Motor neuron (in vitro differentiated cells): ENCODE results near the gene UGT1A7. TPM values are rescaled to one million over a fixed set of nuclear protein-coding genes. Genes with fewer than 3 reads are reported as not detected.

Experiments
- total RNA-seq, 8 experiments: library from RNA; unstranded; fragments of 300-600 nt; gene quantifications; 2 replicates each; pipeline versions ENCODE4 v1.2.3 to v1.2.4, GENCODE V29; 2022

UGT1A7 gene
- total RNA-seq, 8 experiments from 2014 or later = 0.09 to 41.0 (median 0.82) TPM; not detected in 2

Other genes starting within 250 kb of the UGT1A7 start
- gene USP40, start 115.1 kb upstream of the UGT1A7 start, total RNA-seq = 10 to 100 TPM; 13.4 to 79.9 (median 27.8) TPM
- gene UGT1A8, start 64.3 kb upstream of the UGT1A7 start, total RNA-seq = 1 to 10 TPM in 1 of 8 experiments, under 1 TPM in 2, not detected in 5; 0.09 to 1.4 (median 0.27) TPM
- gene UGT1A10, start 45.5 kb upstream of the UGT1A7 start, total RNA-seq = 10 to 100 TPM in 1 of 8 experiments, under 1 TPM in 4, not detected in 3; 0.14 to 11.1 (median 0.40) TPM
- 1 to 10 TPM in 1 of 8 experiments, under 1 TPM in 3, not detected in 4; 0.19 to 2.3 (median 0.45) TPM for gene UGT1A9, start 10.0 kb upstream of the UGT1A7 start, total RNA-seq
- gene UGT1A6, start 11.0 kb downstream of the UGT1A7 start, total RNA-seq = 1 to 10 TPM in 4 of 8 experiments, under 1 TPM in 1, not detected in 3; 0.21 to 6.9 (median 1.2) TPM
- 1 to 10 TPM in 1 of 8 experiments, under 1 TPM in 2, not detected in 5; 0.09 to 1.4 (median 0.47) TPM for gene UGT1A5, start 31.0 kb downstream of the UGT1A7 start, total RNA-seq
- gene UGT1A4, start 36.8 kb downstream of the UGT1A7 start, total RNA-seq = 1 to 10 TPM in 1 of 8 experiments, under 1 TPM in 3, not detected in 4; 0.08 to 2.3 (median 0.24) TPM
- under 1 TPM in 3 of 8 experiments, not detected in 5; 0.24 to 0.76 (median 0.31) TPM for gene UGT1A3, start 47.1 kb downstream of the UGT1A7 start, total RNA-seq
- 1 to 10 TPM in 1 of 8 experiments, under 1 TPM in 4, not detected in 3; 0.09 to 1.6 (median 0.19) TPM for gene UGT1A1, start 78.4 kb downstream of the UGT1A7 start, total RNA-seq
- gene MROH2A, start 96.4 kb downstream of the UGT1A7 start, total RNA-seq = under 1 TPM in 3 of 8 experiments, not detected in 5; 0.29 to 0.66 (median 0.31) TPM
- 10 to 100 TPM in 3 of 8 experiments, 1 to 10 TPM in 3, under 1 TPM in 2; 0.71 to 27.9 (median 2.4) TPM for gene HJURP, start 172.6 kb downstream of the UGT1A7 start, total RNA-seq
- gene TRPM8, start 235.5 kb downstream of the UGT1A7 start, total RNA-seq = 1 to 10 TPM in 4 of 8 experiments, under 1 TPM in 3, not detected in 1; 0.16 to 4.1 (median 1.7) TPM